Right kidney (tissue), 9 donors: Measurements from ENCODE around the gene HIGD2B.
"Not testable (repeated sequence)": the region's sequence is repeated elsewhere in the genome, so short reads cannot be mapped to it uniquely, and the experiment has no call there.

Experiments
- DNase-seq: peaks from one replicate; pipeline ENCODE4 v3.0.0-alpha.2; 2016
- long read RNA-seq, 8 donors: transcript quantifications; one replicate each; lab custom pipeline, GENCODE V29; 2026

HIGD2B gene
- long read RNA-seq, donor 1 = 0 reads
- long read RNA-seq, donor 2 = 0 reads
- long read RNA-seq, donor 3 = 0 reads
- long read RNA-seq, donor 4 = 0 reads
- long read RNA-seq, donor 5 = 0 reads
- long read RNA-seq, donor 6 = 0 reads
- long read RNA-seq, donor 7 = 0 reads
- long read RNA-seq, donor 8 = 0 reads

- peak; percentile 96 for DNase-seq
These were observed at the start of gene HIGD2B, which contains the start of gene BBS4 for GRCh38 chr15:72685925-72686794. HIGD2B (minus strand) TSS chr15:72686182; CDS start chr15:72676374, 9,808 bp downstream. BBS4 (plus strand) TSS chr15:72686207; CDS start chr15:72686228, 21 bp downstream.

- DNase-seq = no peak
These were observed 49.1 kb upstream of the HIGD2B start for GRCh38 chr15:72735111-72735510.

- DNase-seq = no peak
These were observed 48.2 kb upstream of the HIGD2B start for GRCh38 chr15:72733941-72734738.

- no peak for DNase-seq
These were observed 46.5 kb upstream of the HIGD2B start for GRCh38 chr15:72732516-72732915.

- no peak for DNase-seq
These were observed 46.1 kb upstream of the HIGD2B start for GRCh38 chr15:72732086-72732485.

- no peak for DNase-seq
These were observed 42.8 kb upstream of the HIGD2B start for GRCh38 chr15:72728821-72729220.

- DNase-seq = not testable (repeated sequence)
These were observed 42.3 kb upstream of the HIGD2B start for GRCh38 chr15:72728249-72728648.

GRCh38 chr15:72727154-72727553 is 41.2 kb upstream of the HIGD2B start:
- no peak for DNase-seq

GRCh38 chr15:72725851-72726250 is 39.9 kb upstream of the HIGD2B start:
- DNase-seq = not testable (repeated sequence)

GRCh38 chr15:72725446-72725845 is 39.5 kb upstream of the HIGD2B start:
- no peak for DNase-seq

- no peak for DNase-seq
These were observed 38.0 kb upstream of the HIGD2B start for GRCh38 chr15:72724028-72724427.

GRCh38 chr15:72722071-72722696 is 36.2 kb upstream of the HIGD2B start:
- peak; percentile 3 for DNase-seq

- not testable (repeated sequence) for DNase-seq
These were observed 22.7 kb upstream of the HIGD2B start for GRCh38 chr15:72708551-72709303.

GRCh38 chr15:72706266-72706665 is 20.3 kb upstream of the HIGD2B start:
- DNase-seq = no peak

GRCh38 chr15:72700076-72700475 is 14.1 kb upstream of the HIGD2B start:
- DNase-seq = no peak

- DNase-seq = no peak
These were observed 13.0 kb upstream of the HIGD2B start for GRCh38 chr15:72698938-72699337.

GRCh38 chr15:72690938-72691337 is 5.0 kb upstream of the HIGD2B start:
- DNase-seq = no peak

- DNase-seq = no peak
These were observed 2.7 kb upstream of the HIGD2B start for GRCh38 chr15:72688697-72689096.

- DNase-seq = no peak
These were observed 569 bp downstream of the HIGD2B start for GRCh38 chr15:72685301-72685924.

GRCh38 chr15:72682772-72683171 is 3.2 kb downstream of the HIGD2B start:
- no peak for DNase-seq

GRCh38 chr15:72680931-72681330 is 5.1 kb downstream of the HIGD2B start:
- DNase-seq = no peak
